ENCODE data around the gene PEX3.

DNA sequence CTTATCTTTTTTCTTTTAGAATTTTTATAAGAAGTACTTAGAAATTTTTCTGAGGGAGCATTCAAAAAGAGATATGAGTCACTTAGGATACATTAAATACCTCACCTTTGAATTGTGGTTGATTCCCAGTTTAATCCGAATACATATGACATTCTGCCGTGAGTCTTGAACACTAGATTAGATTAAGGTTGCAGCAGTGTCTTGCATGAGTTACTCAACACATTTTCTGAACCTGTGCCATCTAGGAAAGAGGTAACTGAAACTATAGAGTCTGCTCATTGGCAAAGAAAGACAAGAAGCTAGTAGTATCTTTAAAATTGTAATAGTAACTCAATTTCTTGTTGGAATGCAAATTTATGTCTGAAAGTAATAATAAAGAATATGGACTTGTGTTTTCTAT lies 14.9 kb downstream of the PEX3 start:
- no peak for TF ChIP-seq GATA2 (IDR thresholded peaks at IDR 0.05; ENCODE audit: low read depth, low read length)
- TF ChIP-seq GATA3 (IDR thresholded peaks at IDR 0.05; ENCODE audit: low read depth, low read length): no peak
